GM20000 (cell line): Measurements from ENCODE around the gene DICER1.

Experiments used
- DNase-seq: peaks from one replicate; pipeline ENCODE4 v3.0.0; 2012; ENCODE audit warnings: low spot score
- TF ChIP-seq, protein P1 (sequence below): IDR thresholded peaks from 2 replicates; pipeline ENCODE4 v1.5.1; 2012; ENCODE audit warnings: mild to moderate bottlenecking, control low read depth; ENCODE audit errors: extremely low read depth, missing control alignments

The DICER1 gene

DNA sequence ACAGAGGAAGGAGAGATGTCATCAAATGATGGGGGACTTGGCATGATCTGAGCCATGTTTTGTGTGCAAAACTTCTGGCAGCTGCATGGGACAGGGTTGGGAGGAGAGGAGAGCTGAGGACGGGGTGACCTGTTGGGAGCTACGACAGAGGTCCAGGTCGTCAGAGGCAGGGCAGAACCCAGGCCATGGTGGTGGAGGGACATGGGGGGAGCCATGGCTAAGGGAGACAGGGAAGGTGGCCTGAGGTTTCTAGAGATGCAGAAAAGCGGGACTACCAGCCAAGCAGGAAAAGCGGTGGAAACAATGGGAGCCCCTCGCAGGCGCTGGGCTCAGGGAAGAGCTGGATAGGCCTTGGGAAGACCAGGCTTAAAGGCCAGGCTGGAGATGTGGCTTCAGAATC is 88.3 kb downstream of the DICER1 start:
- DNase-seq, result no peak
- TF ChIP-seq, protein P1, sequence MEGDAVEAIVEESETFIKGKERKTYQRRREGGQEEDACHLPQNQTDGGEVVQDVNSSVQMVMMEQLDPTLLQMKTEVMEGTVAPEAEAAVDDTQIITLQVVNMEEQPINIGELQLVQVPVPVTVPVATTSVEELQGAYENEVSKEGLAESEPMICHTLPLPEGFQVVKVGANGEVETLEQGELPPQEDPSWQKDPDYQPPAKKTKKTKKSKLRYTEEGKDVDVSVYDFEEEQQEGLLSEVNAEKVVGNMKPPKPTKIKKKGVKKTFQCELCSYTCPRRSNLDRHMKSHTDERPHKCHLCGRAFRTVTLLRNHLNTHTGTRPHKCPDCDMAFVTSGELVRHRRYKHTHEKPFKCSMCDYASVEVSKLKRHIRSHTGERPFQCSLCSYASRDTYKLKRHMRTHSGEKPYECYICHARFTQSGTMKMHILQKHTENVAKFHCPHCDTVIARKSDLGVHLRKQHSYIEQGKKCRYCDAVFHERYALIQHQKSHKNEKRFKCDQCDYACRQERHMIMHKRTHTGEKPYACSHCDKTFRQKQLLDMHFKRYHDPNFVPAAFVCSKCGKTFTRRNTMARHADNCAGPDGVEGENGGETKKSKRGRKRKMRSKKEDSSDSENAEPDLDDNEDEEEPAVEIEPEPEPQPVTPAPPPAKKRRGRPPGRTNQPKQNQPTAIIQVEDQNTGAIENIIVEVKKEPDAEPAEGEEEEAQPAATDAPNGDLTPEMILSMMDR, result no peak

DNA sequence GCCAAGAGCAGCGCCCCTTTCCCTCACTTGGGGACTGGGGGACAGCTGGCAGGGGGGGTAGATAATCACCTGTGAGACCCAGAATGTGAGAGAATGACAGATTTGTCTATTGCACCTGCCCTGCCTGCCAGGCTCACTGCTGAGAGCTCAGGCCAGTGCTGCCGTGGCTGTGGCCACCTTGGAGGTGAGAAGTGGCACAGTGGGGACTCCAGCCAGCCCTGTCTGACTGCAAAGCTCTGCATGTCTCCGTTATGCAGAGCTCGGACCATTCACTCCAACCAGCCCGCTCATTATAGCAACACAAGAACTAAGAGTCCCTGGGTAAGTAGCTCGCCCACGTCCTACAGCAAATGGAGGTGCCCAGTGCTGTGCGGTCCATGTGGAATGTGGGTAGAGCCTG is 88.8 kb downstream of the DICER1 start:
- TF ChIP-seq, protein P1, result no peak
- no peak for DNase-seq

DNA sequence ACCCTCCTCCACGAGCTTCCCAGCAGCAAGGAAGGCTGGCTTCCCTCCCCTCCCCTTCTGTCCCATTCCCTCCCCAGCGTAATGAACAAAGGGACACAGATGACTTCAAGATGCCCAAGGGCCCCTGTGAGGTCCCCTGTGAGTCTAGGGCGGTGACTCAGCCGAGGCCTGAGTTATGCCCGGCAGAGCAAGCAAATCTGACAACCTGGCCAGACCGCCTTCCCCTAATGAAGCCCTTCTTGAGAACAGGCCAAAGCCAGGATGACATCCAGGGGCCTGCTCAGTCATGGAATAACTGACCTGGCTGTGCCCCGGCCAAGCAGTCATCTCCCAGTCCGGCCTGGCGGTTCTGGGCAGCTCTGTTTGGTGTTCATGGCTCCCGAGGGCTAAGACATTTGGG is 89.2 kb downstream of the DICER1 start:
- TF ChIP-seq, protein P1, result no peak
- no peak for DNase-seq

DNA sequence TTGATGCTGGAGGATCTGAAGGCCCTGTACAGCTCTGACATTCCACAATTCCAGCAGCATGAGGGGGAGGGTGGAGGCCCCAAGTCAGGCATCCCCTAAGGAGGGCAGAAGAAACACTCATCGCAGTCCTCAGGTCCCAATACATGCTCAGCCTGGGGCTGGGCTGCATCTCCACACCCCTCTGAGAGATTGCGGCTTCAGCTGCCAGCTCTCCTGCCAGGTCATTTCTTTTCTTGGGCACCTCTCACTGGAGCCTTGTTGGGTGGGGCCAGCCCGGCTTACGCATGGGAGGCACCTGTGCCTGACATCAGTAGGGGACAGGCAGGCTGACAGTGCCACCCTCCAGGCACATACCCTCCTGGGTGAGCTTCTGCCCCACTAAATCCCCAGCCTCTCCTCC is 89.8 kb downstream of the DICER1 start:
- TF ChIP-seq, protein P1, result no peak
- no peak for DNase-seq

DNA sequence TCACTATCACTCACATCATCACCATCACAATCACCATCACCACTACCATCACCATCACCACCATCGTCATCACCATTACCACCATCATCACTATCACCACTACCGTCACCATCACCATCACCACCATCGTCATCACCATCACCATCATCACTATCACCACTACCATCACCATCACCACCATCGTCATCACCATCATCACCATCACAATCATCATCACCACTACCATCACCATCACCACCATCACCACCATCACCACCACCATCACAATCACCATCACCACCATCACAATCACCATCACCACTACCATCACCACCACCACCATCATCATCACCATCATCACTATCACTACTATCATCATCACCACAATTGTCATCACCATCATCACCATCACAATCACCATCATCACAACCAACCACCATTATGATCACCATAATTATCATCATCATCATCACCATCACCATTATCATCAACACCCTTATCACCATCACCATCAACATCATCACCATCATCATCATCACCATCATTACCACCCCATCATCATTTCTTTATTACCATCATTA is 90.8 kb downstream of the DICER1 start:
- TF ChIP-seq, protein P1, result no peak
- no peak for DNase-seq

DNA sequence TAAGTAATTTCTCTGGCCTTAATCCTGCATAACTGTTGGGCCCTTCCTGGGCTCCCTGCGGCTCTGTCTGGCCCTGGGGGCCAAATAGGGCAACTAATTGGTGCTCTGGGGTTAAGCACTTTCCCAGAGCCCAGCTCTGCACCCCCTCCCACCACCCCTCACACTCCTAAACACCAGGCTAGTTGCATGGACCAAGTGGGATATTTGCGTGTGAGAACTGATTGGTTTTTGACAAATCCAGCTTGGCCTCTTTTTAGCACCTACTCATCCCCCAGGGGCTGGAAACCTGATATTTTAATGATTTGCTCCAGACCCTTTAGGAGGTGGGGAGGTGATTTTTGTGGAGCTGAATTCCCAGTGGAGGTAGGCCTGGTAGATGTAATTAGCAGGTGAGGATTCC is 91.9 kb downstream of the DICER1 start:
- TF ChIP-seq, protein P1, result no peak
- no peak for DNase-seq

DNA sequence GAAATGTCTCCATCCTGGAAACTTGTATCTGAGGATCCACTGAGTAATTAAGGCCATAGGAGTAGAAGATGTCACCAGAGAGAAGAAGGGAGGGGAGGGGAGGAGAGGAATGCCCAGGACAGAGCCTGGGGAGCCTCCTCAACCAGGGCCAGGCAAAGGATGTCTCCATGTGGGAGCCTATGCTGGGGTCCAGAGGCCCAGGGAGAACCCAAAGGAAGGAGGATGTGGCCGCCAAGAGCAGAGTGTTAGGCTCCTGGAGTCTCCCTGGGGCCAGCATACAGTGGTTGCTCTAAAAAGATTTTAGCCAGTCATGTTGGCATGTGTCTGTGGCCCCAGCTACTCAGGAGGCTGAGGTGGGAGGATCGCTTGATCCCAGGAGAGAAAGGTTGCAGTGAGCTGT is 92.6 kb downstream of the DICER1 start:
- no peak for DNase-seq
- TF ChIP-seq, protein P1, result no peak
